Testis (tissue), 2 donors: ENCODE results near the gene TTC3.

Experiments
- CTCF ChIP-seq, 3 experiments: fragments of 450-650 bp in 2 of 3; fragments of 200-600 bp in 1 of 3; sonication (generic) in 1 of 3; IDR thresholded peaks; one replicate each; pipeline ENCODE4 v1.5.1; 2016 to 2019; ENCODE audit warnings: antibody characterized with exemption in 3 of 3, mild to moderate bottlenecking in 2 of 3, moderate library complexity in 1 of 3
- POLR2A ChIP-seq: fragments of 450-650 bp; IDR thresholded peaks from one replicate; pipeline ENCODE4 v1.6.1; 2017; ENCODE audit warnings: antibody characterized with exemption, mild to moderate bottlenecking, moderate library complexity

DNA sequence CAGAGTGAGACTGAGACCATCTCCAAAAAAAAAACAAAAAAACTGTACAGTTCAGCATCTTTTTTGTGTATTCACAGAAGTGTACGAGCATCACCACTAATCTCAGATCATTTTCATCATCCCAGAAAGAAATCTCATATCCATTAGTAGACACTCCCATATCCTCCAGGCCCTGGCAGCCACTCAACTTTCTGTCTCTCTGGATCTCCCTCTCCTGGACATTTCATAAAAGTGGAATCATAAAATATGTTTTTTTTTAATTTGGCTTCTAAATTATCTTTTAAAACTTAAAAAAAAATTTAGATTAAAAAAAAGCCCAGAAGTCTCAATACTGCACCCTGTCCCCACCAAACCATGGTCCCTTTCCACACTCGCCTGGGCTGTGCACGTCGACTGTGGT, 44.5 kb upstream of the TTC3 start:
- TF ChIP-seq CTCF (IDR thresholded peaks at IDR 0.05) (no peak), POLR2A (no peak)
